ENCODE data around the gene MMS19.
"Not testable (repeated sequence)": the region's sequence is repeated elsewhere in the genome, so short reads cannot be mapped to it uniquely, and the experiment has no call there.

The MMS19 gene

GRCh38 chr10:97425964-97426775, 72.1 kb downstream of the MMS19 start, which contains the start of gene PGAM1:
PGAM1 (plus strand) TSS chr10:97426191; CDS start chr10:97426308, 117 bp downstream.
- DNase-seq = peak; percentile 97

GRCh38 chr10:97423757-97424098, 74.5 kb downstream of the MMS19 start:
- not testable (repeated sequence) for DNase-seq

GRCh38 chr10:97416565-97416964, 81.7 kb downstream of the MMS19 start:
- DNase-seq = no peak

GRCh38 chr10:97412891-97413304, 85.3 kb downstream of the MMS19 start:
- DNase-seq = peak; percentile 40

GRCh38 chr10:97411406-97411805, 86.8 kb downstream of the MMS19 start:
- DNase-seq = no peak

DNA sequence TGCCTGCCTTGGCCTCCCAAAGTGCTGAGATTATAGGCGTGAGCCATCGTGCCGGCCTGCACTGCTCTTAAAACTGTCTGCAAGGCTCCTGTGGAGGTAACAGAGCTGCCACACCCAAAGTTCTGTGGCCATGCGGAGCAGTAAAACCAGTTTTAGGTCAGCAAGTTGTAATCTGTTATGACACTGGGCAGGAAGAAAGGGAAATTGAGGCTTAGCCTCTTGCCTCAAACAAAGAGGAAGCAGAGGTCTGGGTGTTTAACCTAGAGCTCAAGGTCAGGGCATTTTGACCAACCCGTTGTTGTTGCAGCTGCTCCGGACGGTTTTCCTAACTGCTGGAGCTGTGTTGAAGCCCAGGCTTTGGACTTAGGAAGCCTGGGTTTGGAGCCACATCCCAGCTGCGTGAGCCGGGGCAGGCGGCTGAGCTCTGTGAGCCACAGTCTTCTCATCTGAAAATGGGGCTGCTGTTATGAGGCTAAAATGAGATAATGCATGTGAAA, 89.7 kb downstream of the MMS19 start:
- DNase-seq = no peak
